ENCODE measurements around the gene FHOD1.
A peak's percentile ranks its signal among the peaks of the same experiment; 100 is the strongest.

Gene FHOD1

GRCh38 chr16:67184453-67184994 lies 62.8 kb downstream of the FHOD1 start:
- no peaks in the 10 kb centered on the region; the same call in 1 of the 2 replicates for H3K36me3 ChIP-seq (ENCODE audit: control insufficient read depth, insufficient read depth, low read length)
- TF ChIP-seq CTCF (IDR thresholded peaks at IDR 0.05; ENCODE audit: insufficient read depth, low read length, poor library complexity, severe bottlenecking) = no peak
- no peaks in the 10 kb centered on the region; the same call in 1 of the 2 replicates for H3K27me3 ChIP-seq (replicated peaks; ENCODE audit: control insufficient read depth, insufficient read depth, low read length)
- H3K4me3 ChIP-seq (replicated peaks; ENCODE audit: low read depth, low read length) = peak overlapping the region; percentile 77
- DNase-seq (ENCODE audit: extremely low read depth, insufficient read length) = no peak

GRCh38 chr16:67183627-67184452 lies 63.4 kb downstream of the FHOD1 start, which contains the start of gene MATCAP1:
Gene MATCAP1, minus strand, starts transcription at chr16:67183963. Its CDS starts 3,353 bp downstream, at chr16:67180610.
- peak; percentile 94 for DNase-seq (ENCODE audit: extremely low read depth, insufficient read length)
- TF ChIP-seq CTCF (IDR thresholded peaks at IDR 0.05; ENCODE audit: insufficient read depth, low read length, poor library complexity, severe bottlenecking) = no peak
- Histone ChIP-seq H3K4me3 (replicated peaks; ENCODE audit: low read depth, low read length) (peak within 1 kb of the TSS; percentile 77), H3K27me3 (replicated peaks; ENCODE audit: control insufficient read depth, insufficient read depth, low read length) (no peaks in the 10 kb centered on the region; the same call in 1 of the 2 replicates), H3K36me3 (ENCODE audit: control insufficient read depth, insufficient read depth, low read length) (no peaks in the 10 kb centered on the region; the same call in 1 of the 2 replicates)

- H3K27me3 ChIP-seq (replicated peaks; ENCODE audit: control insufficient read depth, insufficient read depth, low read length) = no peaks in the 10 kb centered on the region; the same call in 1 of the 2 replicates
- no peak for TF ChIP-seq CTCF (IDR thresholded peaks at IDR 0.05; ENCODE audit: insufficient read depth, low read length, poor library complexity, severe bottlenecking)
- H3K4me3 ChIP-seq (replicated peaks; ENCODE audit: low read depth, low read length) = peak overlapping the region; percentile 77
- H3K36me3 ChIP-seq (ENCODE audit: control insufficient read depth, insufficient read depth, low read length) = no peaks in the 10 kb centered on the region; the same call in 1 of the 2 replicates
- DNase-seq (ENCODE audit: extremely low read depth, insufficient read length) = no peak
These were observed 64.0 kb downstream of the FHOD1 start for GRCh38 chr16:67183284-67183626.

DNA sequence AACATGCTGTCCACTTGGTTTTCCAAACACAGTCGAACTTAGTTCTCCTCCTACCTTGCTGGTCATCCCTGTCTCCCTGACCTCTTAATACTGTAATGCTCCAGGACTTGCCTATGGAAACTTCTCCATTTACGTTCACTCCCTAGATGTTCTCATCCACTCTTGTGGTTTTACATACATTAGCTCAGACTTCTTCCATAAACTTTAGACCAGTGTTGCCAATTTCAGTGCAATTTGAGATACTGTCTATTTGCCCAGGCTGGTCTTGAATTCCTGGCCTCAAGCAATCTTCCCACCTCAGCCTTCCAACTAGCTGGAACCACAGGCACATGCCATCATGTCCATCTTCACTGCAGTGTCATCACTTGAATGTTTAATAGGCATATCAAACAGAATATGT lies 65.0 kb downstream of the FHOD1 start:
- H3K36me3 ChIP-seq (ENCODE audit: control insufficient read depth, insufficient read depth, low read length) = no peaks in the 10 kb centered on the region; the same call in 1 of the 2 replicates
- peak overlapping the region; percentile 77; the same call in 1 of the 2 replicates for H3K4me3 ChIP-seq (replicated peaks; ENCODE audit: low read depth, low read length)
- DNase-seq (ENCODE audit: extremely low read depth, insufficient read length) = no peak
- H3K27me3 ChIP-seq (replicated peaks; ENCODE audit: control insufficient read depth, insufficient read depth, low read length) = no peaks in the 10 kb centered on the region; the same call in 1 of the 2 replicates
- no peak for TF ChIP-seq CTCF (IDR thresholded peaks at IDR 0.05; ENCODE audit: insufficient read depth, low read length, poor library complexity, severe bottlenecking)

DNA sequence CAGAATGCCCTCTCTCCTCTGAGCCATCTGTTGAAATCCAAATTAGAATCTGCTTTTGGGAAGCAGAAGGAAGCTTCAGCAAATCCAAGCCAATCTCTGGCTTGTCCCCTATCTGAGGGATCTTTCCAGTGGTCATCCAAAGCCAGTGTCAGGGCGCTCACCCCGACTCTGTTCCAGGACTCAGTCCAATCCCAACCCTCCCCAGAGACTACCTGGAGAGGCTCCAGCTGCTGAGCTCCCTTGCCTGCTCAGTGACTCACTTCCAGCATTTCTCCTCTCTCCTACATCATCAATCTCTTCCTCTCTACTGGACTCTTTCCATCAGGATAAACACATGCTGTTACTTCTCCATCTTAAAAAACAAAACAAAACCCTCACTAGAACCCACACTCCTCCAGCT lies 65.9 kb downstream of the FHOD1 start:
- no peak for TF ChIP-seq CTCF (IDR thresholded peaks at IDR 0.05; ENCODE audit: insufficient read depth, low read length, poor library complexity, severe bottlenecking)
- H3K4me3 ChIP-seq (replicated peaks; ENCODE audit: low read depth, low read length) = no peak overlapping the region
- H3K36me3 ChIP-seq (ENCODE audit: control insufficient read depth, insufficient read depth, low read length) = no peaks in the 10 kb centered on the region; the same call in 1 of the 2 replicates
- no peaks in the 10 kb centered on the region; the same call in 1 of the 2 replicates for H3K27me3 ChIP-seq (replicated peaks; ENCODE audit: control insufficient read depth, insufficient read depth, low read length)
- DNase-seq (ENCODE audit: extremely low read depth, insufficient read length) = no peak
